GM12875 (cell line): ENCODE data around the gene MDM2.

Source experiments
- H3K4me3 ChIP-seq: one replicate; pipeline ENCODE4 v1.5.1; 2011; ENCODE audit warnings: low read depth, low read length, control low read depth
- CTCF ChIP-seq: IDR thresholded peaks from 2 replicates; pipeline ENCODE4 v1.5.1; 2011; ENCODE audit warnings: low read depth, mild to moderate bottlenecking, control low read depth, inconsistent platforms, low read length, moderate library complexity, borderline replicate concordance; ENCODE audit not compliant: insufficient read depth

Gene MDM2

GRCh38 chr12:68785358-68785757, 22.6 kb upstream of the MDM2 start:
- H3K4me3 ChIP-seq = no peak overlapping the region
- TF ChIP-seq CTCF = no peak

GRCh38 chr12:68785823-68786222, 22.2 kb upstream of the MDM2 start:
- no peak overlapping the region for H3K4me3 ChIP-seq
- TF ChIP-seq CTCF = no peak

- TF ChIP-seq CTCF = no peak
- H3K4me3 ChIP-seq = no peak overlapping the region
These were observed 21.0 kb upstream of the MDM2 start for GRCh38 chr12:68786929-68787328.

GRCh38 chr12:68788554-68789143, 19.3 kb upstream of the MDM2 start:
- no peak for TF ChIP-seq CTCF
- no peak overlapping the region for H3K4me3 ChIP-seq

- H3K4me3 ChIP-seq = no peak overlapping the region
- TF ChIP-seq CTCF = no peak
These were observed 18.7 kb upstream of the MDM2 start for GRCh38 chr12:68789144-68789878.

GRCh38 chr12:68790081-68790951, 17.7 kb upstream of the MDM2 start:
- TF ChIP-seq CTCF = no peak
- no peak overlapping the region for H3K4me3 ChIP-seq
